Measurements from ENCODE around the gene KRT5.

KRT5 gene

GRCh38 chr12:52552055-52552454, 31.9 kb upstream of the KRT5 start:
- Histone ChIP-seq H3K27ac (ENCODE audit: insufficient read depth, low read length, poor library complexity, severe bottlenecking) (no peak overlapping the region), H3K9me3 (ENCODE audit: control insufficient read depth, low read length) (no peaks in the 10 kb centered on the region), H3K4me3 (ENCODE audit: insufficient read depth, low read depth, low read length, poor library complexity, severe bottlenecking) (no peak overlapping the region), H3K4me1 (ENCODE audit: control insufficient read depth, insufficient read depth, low read length, poor library complexity, severe bottlenecking) (no peaks in the 10 kb centered on the region), H3K27me3 (replicated peaks; ENCODE audit: control insufficient read depth, insufficient read depth, low read length, poor library complexity, severe bottlenecking) (no peaks in the 10 kb centered on the region), H3K36me3 (ENCODE audit: control insufficient read depth, insufficient read depth, low read length) (no peaks in the 10 kb centered on the region)
- no peak for DNase-seq

GRCh38 chr12:52551216-52551865, 31.1 kb upstream of the KRT5 start:
- no peaks in the 10 kb centered on the region for H3K27me3 ChIP-seq (replicated peaks; ENCODE audit: control insufficient read depth, insufficient read depth, low read length, poor library complexity, severe bottlenecking)

GRCh38 chr12:52546126-52546525, 25.9 kb upstream of the KRT5 start:
- H3K36me3 ChIP-seq (ENCODE audit: control insufficient read depth, insufficient read depth, low read length), result no peaks in the 10 kb centered on the region
- no peak for DNase-seq
- no peaks in the 10 kb centered on the region for H3K4me1 ChIP-seq (ENCODE audit: control insufficient read depth, insufficient read depth, low read length, poor library complexity, severe bottlenecking)
- no peak overlapping the region for H3K4me3 ChIP-seq (ENCODE audit: insufficient read depth, low read depth, low read length, poor library complexity, severe bottlenecking)
- H3K27ac ChIP-seq (ENCODE audit: insufficient read depth, low read length, poor library complexity, severe bottlenecking), result no peak overlapping the region
- no peaks in the 10 kb centered on the region for H3K27me3 ChIP-seq (replicated peaks; ENCODE audit: control insufficient read depth, insufficient read depth, low read length, poor library complexity, severe bottlenecking)
- H3K9me3 ChIP-seq (ENCODE audit: control insufficient read depth, low read length), result no peaks in the 10 kb centered on the region

More at GRCh38 chr12:52551216-52551865, 31.1 kb upstream of the KRT5 start:
- no peaks in the 10 kb centered on the region for H3K4me1 ChIP-seq (ENCODE audit: control insufficient read depth, insufficient read depth, low read length, poor library complexity, severe bottlenecking)
- no peak for DNase-seq
- no peak overlapping the region for H3K27ac ChIP-seq (ENCODE audit: insufficient read depth, low read length, poor library complexity, severe bottlenecking)
- no peaks in the 10 kb centered on the region for H3K9me3 ChIP-seq (ENCODE audit: control insufficient read depth, low read length)
- H3K4me3 ChIP-seq (ENCODE audit: insufficient read depth, low read depth, low read length, poor library complexity, severe bottlenecking), result no peak overlapping the region
- H3K36me3 ChIP-seq (ENCODE audit: control insufficient read depth, insufficient read depth, low read length), result no peaks in the 10 kb centered on the region

GRCh38 chr12:52543985-52544883, 24.0 kb upstream of the KRT5 start:
- Histone ChIP-seq H3K36me3 (ENCODE audit: control insufficient read depth, insufficient read depth, low read length) (no peaks in the 10 kb centered on the region), H3K9me3 (ENCODE audit: control insufficient read depth, low read length) (no peaks in the 10 kb centered on the region), H3K27me3 (replicated peaks; ENCODE audit: control insufficient read depth, insufficient read depth, low read length, poor library complexity, severe bottlenecking) (no peaks in the 10 kb centered on the region), H3K4me3 (ENCODE audit: insufficient read depth, low read depth, low read length, poor library complexity, severe bottlenecking) (no peak overlapping the region), H3K27ac (ENCODE audit: insufficient read depth, low read length, poor library complexity, severe bottlenecking) (no peak overlapping the region), H3K4me1 (ENCODE audit: control insufficient read depth, insufficient read depth, low read length, poor library complexity, severe bottlenecking) (no peaks in the 10 kb centered on the region)
- DNase-seq, result no peak

- Histone ChIP-seq H3K4me3 (ENCODE audit: insufficient read depth, low read depth, low read length, poor library complexity, severe bottlenecking) (no peak overlapping the region), H3K4me1 (ENCODE audit: control insufficient read depth, insufficient read depth, low read length, poor library complexity, severe bottlenecking) (no peaks in the 10 kb centered on the region), H3K27ac (ENCODE audit: insufficient read depth, low read length, poor library complexity, severe bottlenecking) (no peak overlapping the region), H3K27me3 (replicated peaks; ENCODE audit: control insufficient read depth, insufficient read depth, low read length, poor library complexity, severe bottlenecking) (no peaks in the 10 kb centered on the region), H3K9me3 (ENCODE audit: control insufficient read depth, low read length) (no peaks in the 10 kb centered on the region), H3K36me3 (ENCODE audit: control insufficient read depth, insufficient read depth, low read length) (no peaks in the 10 kb centered on the region)
- DNase-seq, result no peak
Observed at GRCh38 chr12:52542785-52543318, 22.7 kb upstream of the KRT5 start.

GRCh38 chr12:52542157-52542556, 22.0 kb upstream of the KRT5 start:
- no peak for DNase-seq
- Histone ChIP-seq H3K9me3 (ENCODE audit: control insufficient read depth, low read length) (no peaks in the 10 kb centered on the region), H3K27me3 (replicated peaks; ENCODE audit: control insufficient read depth, insufficient read depth, low read length, poor library complexity, severe bottlenecking) (no peaks in the 10 kb centered on the region), H3K4me1 (ENCODE audit: control insufficient read depth, insufficient read depth, low read length, poor library complexity, severe bottlenecking) (no peaks in the 10 kb centered on the region), H3K36me3 (ENCODE audit: control insufficient read depth, insufficient read depth, low read length) (no peaks in the 10 kb centered on the region), H3K4me3 (ENCODE audit: insufficient read depth, low read depth, low read length, poor library complexity, severe bottlenecking) (no peak overlapping the region), H3K27ac (ENCODE audit: insufficient read depth, low read length, poor library complexity, severe bottlenecking) (no peak overlapping the region)

GRCh38 chr12:52541709-52542108, 21.5 kb upstream of the KRT5 start:
- no peaks in the 10 kb centered on the region for H3K9me3 ChIP-seq (ENCODE audit: control insufficient read depth, low read length)
- no peaks in the 10 kb centered on the region for H3K27me3 ChIP-seq (replicated peaks; ENCODE audit: control insufficient read depth, insufficient read depth, low read length, poor library complexity, severe bottlenecking)
- H3K27ac ChIP-seq (ENCODE audit: insufficient read depth, low read length, poor library complexity, severe bottlenecking), result no peak overlapping the region
- no peaks in the 10 kb centered on the region for H3K36me3 ChIP-seq (ENCODE audit: control insufficient read depth, insufficient read depth, low read length)
- H3K4me3 ChIP-seq (ENCODE audit: insufficient read depth, low read depth, low read length, poor library complexity, severe bottlenecking), result no peak overlapping the region
- no peaks in the 10 kb centered on the region for H3K4me1 ChIP-seq (ENCODE audit: control insufficient read depth, insufficient read depth, low read length, poor library complexity, severe bottlenecking)
- no peak for DNase-seq

- Histone ChIP-seq H3K36me3 (ENCODE audit: control insufficient read depth, insufficient read depth, low read length) (no peaks in the 10 kb centered on the region), H3K9me3 (ENCODE audit: control insufficient read depth, low read length) (no peaks in the 10 kb centered on the region), H3K4me1 (ENCODE audit: control insufficient read depth, insufficient read depth, low read length, poor library complexity, severe bottlenecking) (no peaks in the 10 kb centered on the region), H3K4me3 (ENCODE audit: insufficient read depth, low read depth, low read length, poor library complexity, severe bottlenecking) (no peak overlapping the region), H3K27me3 (replicated peaks; ENCODE audit: control insufficient read depth, insufficient read depth, low read length, poor library complexity, severe bottlenecking) (no peaks in the 10 kb centered on the region), H3K27ac (ENCODE audit: insufficient read depth, low read length, poor library complexity, severe bottlenecking) (no peak overlapping the region)
- no peak for DNase-seq
Observed at GRCh38 chr12:52540531-52540930, 20.3 kb upstream of the KRT5 start.

- Histone ChIP-seq H3K36me3 (ENCODE audit: control insufficient read depth, insufficient read depth, low read length) (no peaks in the 10 kb centered on the region), H3K4me1 (ENCODE audit: control insufficient read depth, insufficient read depth, low read length, poor library complexity, severe bottlenecking) (no peaks in the 10 kb centered on the region), H3K9me3 (ENCODE audit: control insufficient read depth, low read length) (no peaks in the 10 kb centered on the region), H3K27ac (ENCODE audit: insufficient read depth, low read length, poor library complexity, severe bottlenecking) (no peak overlapping the region), H3K27me3 (replicated peaks; ENCODE audit: control insufficient read depth, insufficient read depth, low read length, poor library complexity, severe bottlenecking) (no peaks in the 10 kb centered on the region), H3K4me3 (ENCODE audit: insufficient read depth, low read depth, low read length, poor library complexity, severe bottlenecking) (no peak overlapping the region)
- no peak for DNase-seq
Observed at GRCh38 chr12:52539821-52540173, 19.6 kb upstream of the KRT5 start.

Measured in effector memory CD4-positive, alpha-beta T cell (primary cell).